ENCODE data around the gene NCAPH2. TPM values are rescaled to one million over a fixed set of nuclear protein-coding genes. Genes with fewer than 3 reads are reported as not detected.

The NCAPH2 gene
- total and polyA plus RNA-seq, 2 of the 13 experiments (the other 11 are each of a cell fraction or from before 2014, with no cell fraction given): 28.1 to 64.4 TPM

DNA sequence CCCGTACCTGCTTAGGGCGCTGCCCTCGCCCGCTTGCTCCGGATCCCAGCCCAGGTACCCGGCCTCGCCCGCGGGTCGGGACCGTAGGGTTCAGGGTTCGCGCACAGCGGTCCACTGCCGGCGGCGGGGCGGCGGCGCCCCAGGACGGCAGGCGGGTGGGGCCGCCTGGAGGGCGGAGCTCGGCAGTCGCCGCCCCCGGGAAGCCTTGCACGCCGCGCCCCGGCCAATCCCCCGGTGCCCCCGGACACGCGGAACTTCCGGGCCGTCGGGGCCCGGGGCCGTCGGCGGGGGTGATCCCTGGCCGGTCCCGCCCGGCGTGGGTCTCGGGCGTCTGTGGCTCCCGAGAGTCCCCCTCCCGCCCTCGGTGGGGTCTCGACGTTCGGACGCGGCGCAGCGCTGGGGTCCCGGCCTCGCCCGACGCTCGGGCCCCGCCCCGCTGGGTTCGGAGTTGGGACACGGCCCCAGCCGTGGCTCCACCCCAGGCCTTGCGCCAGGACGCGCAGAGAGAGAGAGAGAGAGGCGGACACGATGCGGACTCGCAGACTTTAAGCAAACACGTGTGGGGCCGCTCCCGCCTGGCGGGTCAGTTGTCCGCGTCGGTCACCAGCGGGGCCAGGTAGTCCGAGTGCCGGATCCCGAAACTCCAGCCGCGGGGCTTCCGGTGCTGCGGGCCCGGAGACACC lies 22.0 kb downstream of the NCAPH2 start, which contains the start of gene TYMP (continued):
- TF ChIP-seq NAIF1 (CRISPR knock-in tag; IDR thresholded peaks at IDR 0.05; ENCODE audit: borderline replicate concordance) (peak; percentile 56; the same call in 1 of the 2 replicates), NFIC (IDR thresholded peaks at IDR 0.05; ENCODE audit: low read length) (no peak; the same call in 1 of the 2 replicates), NR3C1 (CRISPR knock-in tag; IDR thresholded peaks at IDR 0.05) (no peak), HHEX (CRISPR knock-in tag; IDR thresholded peaks at IDR 0.05) (no peak), ZNF121 (CRISPR knock-in tag; IDR thresholded peaks at IDR 0.05) (peak; percentile 94), ASH2L (IDR thresholded peaks at IDR 0.05; ENCODE audit: insufficient read length, low read depth, low read length) (peak; percentile 25), NKX3-1 (CRISPR knock-in tag; IDR thresholded peaks at IDR 0.05) (0 out of 2 replicates have a peak, but pooled peaks have one; percentile 78), PAF1 (CRISPR knock-in tag; IDR thresholded peaks at IDR 0.05) (no peak), SOX5 (CRISPR knock-in tag; IDR thresholded peaks at IDR 0.05; ENCODE audit: borderline replicate concordance) (no peak; the same call in 1 of the 2 replicates), SNAI1 (CRISPR knock-in tag; IDR thresholded peaks at IDR 0.05; ENCODE audit: borderline replicate concordance) (no peak), ZNF446 (CRISPR knock-in tag; IDR thresholded peaks at IDR 0.05) (peak; percentile 24; the same call in 1 of the 2 replicates), WIZ (CRISPR knock-in tag; IDR thresholded peaks at IDR 0.05) (no peak), ZNF720 (CRISPR knock-in tag; IDR thresholded peaks at IDR 0.05) (no peak), GABPB1 (CRISPR knock-in tag; IDR thresholded peaks at IDR 0.05) (peak; percentile 71; the same call in 1 of the 2 replicates), ZNF256 (CRISPR knock-in tag; conservative IDR thresholded peaks at IDR 0.05) (peak; percentile 56; the same call in 1 of the 2 replicates), ZNF451 (CRISPR knock-in tag; IDR thresholded peaks at IDR 0.05) (0 out of 2 replicates have a peak, but pooled peaks have one; percentile 53)
- TF ChIP-seq, protein P1, sequence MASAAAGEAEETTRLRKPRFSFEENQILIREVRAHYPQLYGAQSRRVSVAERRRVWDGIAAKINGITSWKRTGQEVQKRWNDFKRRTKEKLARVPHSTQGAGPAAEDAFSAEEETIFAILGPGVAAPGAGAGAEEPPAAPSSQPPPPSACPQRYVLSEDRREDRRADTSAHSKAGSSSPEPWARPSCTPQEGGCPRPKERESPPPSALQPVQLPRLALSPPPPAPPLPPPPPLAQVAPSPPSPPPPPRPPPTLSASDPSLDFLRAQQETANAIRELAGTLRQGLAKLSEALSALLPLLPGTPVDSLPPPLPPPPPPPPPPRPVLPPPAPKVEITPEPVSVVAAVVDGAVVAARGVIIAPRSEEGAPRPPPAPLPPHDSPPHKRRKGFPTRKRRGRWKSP (CRISPR knock-in tag; IDR thresholded peaks at IDR 0.05): peak; percentile 88
- TF ChIP-seq, protein P2, sequence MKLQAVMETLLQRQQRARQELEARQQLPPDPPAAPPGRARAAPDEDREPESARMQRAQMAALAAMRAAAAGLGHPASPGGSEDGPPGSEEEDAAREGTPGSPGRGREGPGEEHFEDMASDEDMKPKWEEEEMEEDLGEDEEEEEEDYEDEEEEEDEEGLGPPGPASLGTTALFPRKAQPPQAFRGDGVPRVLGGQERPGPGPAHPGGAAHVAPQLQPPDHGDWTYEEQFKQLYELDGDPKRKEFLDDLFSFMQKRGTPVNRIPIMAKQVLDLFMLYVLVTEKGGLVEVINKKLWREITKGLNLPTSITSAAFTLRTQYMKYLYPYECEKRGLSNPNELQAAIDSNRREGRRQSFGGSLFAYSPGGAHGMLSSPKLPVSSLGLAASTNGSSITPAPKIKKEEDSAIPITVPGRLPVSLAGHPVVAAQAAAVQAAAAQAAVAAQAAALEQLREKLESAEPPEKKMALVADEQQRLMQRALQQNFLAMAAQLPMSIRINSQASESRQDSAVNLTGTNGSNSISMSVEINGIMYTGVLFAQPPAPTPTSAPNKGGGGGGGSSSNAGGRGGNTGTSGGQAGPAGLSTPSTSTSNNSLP (IDR thresholded peaks at IDR 0.05; ENCODE audit: low read depth, low read length): no peak
- TF ChIP-seq, protein P3, sequence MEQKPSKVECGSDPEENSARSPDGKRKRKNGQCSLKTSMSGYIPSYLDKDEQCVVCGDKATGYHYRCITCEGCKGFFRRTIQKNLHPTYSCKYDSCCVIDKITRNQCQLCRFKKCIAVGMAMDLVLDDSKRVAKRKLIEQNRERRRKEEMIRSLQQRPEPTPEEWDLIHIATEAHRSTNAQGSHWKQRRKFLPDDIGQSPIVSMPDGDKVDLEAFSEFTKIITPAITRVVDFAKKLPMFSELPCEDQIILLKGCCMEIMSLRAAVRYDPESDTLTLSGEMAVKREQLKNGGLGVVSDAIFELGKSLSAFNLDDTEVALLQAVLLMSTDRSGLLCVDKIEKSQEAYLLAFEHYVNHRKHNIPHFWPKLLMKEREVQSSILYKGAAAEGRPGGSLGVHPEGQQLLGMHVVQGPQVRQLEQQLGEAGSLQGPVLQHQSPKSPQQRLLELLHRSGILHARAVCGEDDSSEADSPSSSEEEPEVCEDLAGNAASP (CRISPR knock-in tag; IDR thresholded peaks at IDR 0.05; ENCODE audit: borderline replicate concordance): 0 out of 2 replicates have a peak, but pooled peaks have one; percentile 47
- TF ChIP-seq, protein P4, sequence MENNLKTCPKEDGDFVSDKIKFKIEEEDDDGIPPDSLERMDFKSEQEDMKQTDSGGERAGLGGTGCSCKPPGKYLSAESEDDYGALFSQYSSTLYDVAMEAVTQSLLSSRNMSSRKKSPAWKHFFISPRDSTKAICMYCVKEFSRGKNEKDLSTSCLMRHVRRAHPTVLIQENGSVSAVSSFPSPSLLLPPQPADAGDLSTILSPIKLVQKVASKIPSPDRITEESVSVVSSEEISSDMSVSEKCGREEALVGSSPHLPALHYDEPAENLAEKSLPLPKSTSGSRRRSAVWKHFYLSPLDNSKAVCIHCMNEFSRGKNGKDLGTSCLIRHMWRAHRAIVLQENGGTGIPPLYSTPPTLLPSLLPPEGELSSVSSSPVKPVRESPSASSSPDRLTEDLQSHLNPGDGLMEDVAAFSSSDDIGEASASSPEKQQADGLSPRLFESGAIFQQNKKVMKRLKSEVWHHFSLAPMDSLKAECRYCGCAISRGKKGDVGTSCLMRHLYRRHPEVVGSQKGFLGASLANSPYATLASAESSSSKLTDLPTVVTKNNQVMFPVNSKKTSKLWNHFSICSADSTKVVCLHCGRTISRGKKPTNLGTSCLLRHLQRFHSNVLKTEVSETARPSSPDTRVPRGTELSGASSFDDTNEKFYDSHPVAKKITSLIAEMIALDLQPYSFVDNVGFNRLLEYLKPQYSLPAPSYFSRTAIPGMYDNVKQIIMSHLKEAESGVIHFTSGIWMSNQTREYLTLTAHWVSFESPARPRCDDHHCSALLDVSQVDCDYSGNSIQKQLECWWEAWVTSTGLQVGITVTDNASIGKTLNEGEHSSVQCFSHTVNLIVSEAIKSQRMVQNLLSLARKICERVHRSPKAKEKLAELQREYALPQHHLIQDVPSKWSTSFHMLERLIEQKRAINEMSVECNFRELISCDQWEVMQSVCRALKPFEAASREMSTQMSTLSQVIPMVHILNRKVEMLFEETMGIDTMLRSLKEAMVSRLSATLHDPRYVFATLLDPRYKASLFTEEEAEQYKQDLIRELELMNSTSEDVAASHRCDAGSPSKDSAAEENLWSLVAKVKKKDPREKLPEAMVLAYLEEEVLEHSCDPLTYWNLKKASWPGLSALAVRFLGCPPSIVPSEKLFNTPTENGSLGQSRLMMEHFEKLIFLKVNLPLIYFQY (CRISPR knock-in tag; IDR thresholded peaks at IDR 0.05; ENCODE audit: borderline replicate concordance): peak; percentile 12; the same call in 1 of the 2 replicates
- TF ChIP-seq, protein P5, sequence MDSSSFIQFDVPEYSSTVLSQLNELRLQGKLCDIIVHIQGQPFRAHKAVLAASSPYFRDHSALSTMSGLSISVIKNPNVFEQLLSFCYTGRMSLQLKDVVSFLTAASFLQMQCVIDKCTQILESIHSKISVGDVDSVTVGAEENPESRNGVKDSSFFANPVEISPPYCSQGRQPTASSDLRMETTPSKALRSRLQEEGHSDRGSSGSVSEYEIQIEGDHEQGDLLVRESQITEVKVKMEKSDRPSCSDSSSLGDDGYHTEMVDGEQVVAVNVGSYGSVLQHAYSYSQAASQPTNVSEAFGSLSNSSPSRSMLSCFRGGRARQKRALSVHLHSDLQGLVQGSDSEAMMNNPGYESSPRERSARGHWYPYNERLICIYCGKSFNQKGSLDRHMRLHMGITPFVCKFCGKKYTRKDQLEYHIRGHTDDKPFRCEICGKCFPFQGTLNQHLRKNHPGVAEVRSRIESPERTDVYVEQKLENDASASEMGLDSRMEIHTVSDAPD (CRISPR knock-in tag; IDR thresholded peaks at IDR 0.05): no peak

All from HepG2 (cell line).